Kidney tubule cell (primary cell): ENCODE data around the gene OCA2.
A peak's percentile ranks its signal among the peaks of the same experiment; 100 is the strongest.
"Not testable (repeated sequence)": the region's sequence is repeated elsewhere in the genome, so short reads cannot be mapped to it uniquely, and the experiment has no call there.

ENCODE experiments used
- DNase-seq: peaks from one replicate; pipeline ENCODE4 v3.0.0-alpha.2; 2018; ENCODE audit warnings: low spot score

OCA2 gene

DNA sequence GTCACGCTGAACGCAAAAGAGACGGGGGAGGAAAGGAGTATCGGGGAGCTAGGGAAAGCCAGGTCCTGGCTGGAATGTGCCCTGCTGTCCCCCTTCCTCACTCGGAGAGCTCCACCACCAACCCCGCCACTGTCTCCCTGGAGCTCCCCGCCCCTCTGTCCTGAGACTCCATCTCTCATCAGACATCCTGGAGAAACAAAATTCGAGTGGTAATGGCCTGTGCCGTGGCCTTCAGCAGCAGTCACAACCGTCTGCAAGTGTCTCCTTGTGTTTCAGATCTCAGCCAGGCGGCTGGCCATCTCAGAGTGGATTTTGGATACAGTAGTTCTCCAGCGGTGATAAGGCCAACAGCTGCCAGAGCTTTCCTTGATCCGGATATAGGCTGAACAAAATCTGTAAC, 76.9 kb downstream of the OCA2 start:
- no peak for DNase-seq

- DNase-seq: peak; percentile 95
Measured at GRCh38 chr15:28021281-28022039, 77.7 kb downstream of the OCA2 start.

DNA sequence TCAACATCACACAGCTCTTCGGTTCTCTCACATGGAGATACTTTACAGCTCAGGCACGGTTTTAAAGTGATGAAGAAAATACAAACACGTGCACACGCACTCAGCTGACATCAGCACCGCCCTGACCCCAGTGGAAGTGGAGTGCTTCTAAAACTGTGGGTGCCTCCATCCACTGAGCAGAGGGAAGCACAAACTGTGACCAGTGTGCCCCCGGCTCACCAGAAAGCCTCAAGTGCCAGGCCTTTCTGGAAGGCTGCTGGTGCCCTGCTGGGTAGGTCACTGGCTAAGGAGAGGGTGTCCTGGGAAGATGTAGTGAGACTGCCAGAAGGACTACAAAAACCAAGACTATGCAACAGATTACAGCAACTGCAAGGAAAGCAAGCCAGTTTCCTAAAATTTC, 78.5 kb downstream of the OCA2 start:
- DNase-seq: no peak

DNA sequence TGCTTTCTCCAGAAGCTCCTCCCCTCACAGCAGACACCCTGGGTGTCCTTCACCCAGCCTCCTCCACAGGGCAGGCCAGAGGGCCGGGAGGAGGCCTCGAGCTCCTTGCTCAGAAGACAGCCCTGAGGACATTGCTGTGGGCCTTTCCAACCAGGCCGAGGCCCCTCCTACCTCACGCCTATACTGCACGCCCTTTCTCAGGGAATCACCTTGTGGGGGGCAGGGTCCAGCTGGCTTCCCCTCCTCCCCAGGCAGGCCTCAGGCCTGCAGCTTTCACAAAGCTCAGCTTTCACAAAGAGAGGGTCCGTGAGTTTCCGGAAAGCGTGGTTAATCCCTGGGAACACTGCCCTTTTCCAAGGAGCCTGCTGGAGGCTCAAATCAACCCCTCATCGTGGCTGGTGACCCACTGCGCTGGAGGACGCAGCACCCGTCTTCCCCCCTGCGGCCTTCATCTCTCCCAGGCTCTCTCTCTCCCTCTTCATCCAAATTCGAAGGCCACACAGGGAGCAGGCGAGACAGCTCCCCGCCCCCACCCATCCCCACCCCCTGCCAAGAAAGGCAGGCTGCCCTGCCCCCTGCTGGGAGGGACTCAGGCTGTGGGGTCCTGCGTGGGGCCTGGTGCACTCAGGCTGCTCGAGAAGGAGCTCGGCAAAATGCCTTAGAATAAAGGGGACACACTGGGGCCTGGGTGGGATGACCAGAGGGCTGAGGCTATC, 79.4 kb downstream of the OCA2 start:
- DNase-seq: no peak

DNA sequence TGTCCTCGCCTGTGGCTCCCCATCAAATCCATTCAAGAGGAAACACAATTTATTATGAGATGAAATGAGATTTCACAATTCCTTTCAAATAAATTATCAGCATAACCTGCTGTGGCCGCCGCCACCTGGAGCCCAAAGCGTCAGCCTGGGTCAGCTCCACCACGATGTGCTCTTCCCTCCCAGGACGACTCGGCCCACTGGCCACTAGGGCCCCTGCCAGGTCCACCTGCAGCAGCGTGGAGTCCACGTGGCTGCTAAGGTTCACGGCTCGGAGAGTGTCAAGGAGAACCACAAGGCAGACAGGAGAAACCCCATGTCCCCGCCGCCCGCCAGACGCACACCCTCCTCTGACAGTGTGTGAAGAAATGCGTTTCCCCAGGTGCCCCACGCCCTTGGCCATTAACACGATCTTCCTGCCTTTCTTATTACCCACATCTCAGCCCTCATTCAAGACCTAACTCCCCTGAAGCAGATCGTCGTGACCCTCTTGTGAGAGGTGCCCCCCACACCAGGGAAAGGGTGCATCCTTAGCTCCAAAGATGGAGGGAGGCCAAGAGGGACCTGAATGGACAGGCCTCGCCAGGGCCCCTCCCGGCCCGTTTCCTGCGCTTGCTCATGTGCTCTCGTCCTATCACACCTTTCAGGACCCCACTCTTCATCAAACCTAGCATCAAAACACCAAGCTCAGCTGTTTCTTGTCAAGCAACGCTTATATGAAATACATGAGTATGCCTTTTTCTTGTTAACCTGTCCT, 80.6 kb downstream of the OCA2 start:
- DNase-seq: no peak

DNA sequence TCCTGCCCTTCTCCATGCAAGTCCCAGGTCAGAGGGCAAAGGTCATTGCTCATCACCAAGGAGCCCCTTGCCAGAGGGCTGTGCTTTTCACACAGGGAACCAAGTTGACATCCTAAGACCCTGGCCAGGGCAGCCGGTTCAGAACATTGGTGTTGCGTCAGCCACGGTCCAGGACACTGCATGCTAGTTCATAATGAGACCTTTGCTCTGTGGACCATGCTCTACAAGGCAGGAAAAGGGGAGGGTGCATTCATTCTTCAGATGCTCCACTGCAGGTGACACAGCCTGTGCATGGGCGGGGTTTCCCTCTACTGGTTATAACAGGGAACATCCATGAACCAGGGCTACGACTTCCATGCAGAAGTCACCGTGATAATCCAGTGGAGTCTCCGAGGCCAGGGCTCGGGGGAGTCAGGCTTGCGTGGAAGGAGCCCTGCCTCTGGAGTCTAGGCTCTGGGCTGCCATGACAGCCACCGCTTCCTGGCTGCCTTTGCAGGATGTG, 81.6 kb downstream of the OCA2 start:
- DNase-seq: peak; percentile 42

- DNase-seq: no peak
Measured at GRCh38 chr15:28015855-28016254, 83.3 kb downstream of the OCA2 start.

DNA sequence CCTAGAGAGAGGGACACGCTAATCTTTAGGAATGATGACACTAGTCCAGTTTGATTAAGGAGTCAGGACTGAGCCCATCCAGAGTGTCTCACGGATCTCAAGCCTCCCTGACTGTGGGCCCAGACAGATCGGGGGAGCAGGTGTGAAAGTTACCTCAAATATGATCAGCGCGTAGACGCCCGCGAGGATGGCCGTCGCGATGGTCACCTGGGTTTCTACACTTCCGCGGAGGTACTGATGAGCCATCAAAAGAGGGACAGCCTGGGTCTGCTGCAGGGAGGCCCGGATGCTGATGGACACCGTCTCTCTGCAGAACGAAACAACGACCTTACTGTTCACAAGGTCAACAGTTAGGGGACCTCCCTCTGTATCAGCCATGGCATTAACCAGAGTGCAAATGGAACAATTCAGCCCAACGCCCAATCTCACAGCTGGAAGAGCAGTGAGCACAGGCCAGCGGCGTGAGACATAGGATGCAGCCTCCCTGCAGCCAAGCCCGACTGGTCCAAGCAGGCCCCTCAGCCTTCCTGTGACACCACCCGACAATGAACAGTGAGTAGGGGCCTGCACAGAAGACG, 84.4 kb downstream of the OCA2 start:
- no peak for DNase-seq

- no peak for DNase-seq
Measured at GRCh38 chr15:28013976-28014375, 85.1 kb downstream of the OCA2 start.

GRCh38 chr15:28013480-28013879, 85.6 kb downstream of the OCA2 start:
- DNase-seq: no peak

- DNase-seq: no peak
Measured at GRCh38 chr15:28012231-28012630, 86.9 kb downstream of the OCA2 start.

DNA sequence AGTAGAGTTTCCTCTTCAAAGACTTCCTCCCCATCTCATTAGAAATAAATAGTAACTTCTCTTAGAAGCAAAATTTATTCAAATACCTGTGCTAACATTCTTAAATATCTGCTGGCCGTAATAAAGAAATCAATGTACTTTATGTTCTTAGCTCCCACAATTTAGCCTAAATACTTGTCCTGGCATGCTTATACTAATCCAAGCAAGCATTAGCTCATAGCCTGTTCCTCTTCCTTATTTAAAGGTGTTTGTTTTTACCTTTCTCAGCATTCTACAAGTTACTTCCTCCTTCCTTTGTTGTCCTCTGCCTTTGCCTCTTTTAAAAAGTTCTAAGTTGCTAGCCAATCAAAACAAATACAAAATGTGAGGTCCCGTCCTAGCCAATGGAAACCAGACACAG, 90.9 kb downstream of the OCA2 start:
- not testable (repeated sequence) for DNase-seq

DNA sequence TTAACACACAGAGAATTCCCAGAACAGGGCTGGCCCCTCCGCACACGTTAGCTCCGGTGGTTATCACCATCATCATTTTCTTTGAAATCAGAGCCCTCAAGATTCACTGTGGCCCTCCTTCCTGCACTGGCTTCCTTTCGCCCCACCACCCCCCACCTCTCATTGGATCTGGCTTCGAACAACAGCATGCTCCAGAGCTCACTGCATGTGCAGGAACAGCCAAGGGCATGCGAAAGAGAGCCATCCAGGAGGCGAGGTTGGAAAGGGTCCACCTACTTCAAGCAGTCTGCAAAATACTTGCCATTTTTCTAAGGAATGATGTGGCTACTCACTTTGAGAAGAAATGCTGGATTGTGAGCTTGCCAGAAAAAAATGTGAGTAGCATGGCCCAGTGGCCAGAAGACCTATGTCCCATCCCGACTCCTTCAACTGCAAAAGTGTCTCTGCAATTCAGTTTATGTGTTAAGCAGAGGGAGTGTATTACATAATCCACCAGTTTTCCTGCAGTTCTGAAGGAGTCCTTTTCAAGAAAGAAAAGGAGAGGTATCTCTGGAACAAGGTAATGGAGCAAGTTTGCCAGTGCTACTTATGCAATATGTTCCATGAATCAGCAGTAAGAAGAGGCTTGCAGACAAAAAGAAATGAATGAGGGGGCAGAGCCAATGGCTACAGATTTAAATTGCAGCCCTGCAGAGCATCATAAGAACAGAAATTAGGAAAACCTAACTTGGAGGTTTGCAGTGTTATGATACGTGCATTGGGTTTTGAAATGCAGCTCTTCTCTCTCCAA, 92.8 kb downstream of the OCA2 start:
- DNase-seq: no peak

DNA sequence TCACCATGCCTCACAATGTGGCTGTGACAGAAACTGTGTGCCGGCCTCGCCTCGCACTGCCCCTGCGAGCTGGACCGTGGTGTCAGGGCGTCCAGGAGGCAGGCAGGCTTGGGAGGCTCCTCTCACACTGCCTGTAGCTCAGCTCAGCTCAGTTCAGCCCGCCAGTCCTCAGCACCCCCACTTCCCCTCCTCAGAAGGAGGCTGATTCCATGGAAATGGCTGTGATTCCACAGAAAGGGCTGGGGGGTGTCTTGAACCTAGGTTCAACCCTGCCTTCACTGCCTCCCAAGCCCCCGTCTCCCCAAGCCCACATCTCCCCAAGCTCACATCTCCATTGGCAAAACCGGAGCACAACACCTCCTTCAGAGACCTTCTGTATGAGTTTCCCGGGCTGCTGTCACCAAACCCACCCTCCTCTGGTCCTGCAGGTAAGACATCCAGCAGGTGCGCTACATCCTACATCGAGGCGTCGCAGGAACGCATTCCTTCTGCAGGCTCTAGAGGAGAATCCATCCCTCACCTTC, 94.0 kb downstream of the OCA2 start:
- DNase-seq: no peak

DNA sequence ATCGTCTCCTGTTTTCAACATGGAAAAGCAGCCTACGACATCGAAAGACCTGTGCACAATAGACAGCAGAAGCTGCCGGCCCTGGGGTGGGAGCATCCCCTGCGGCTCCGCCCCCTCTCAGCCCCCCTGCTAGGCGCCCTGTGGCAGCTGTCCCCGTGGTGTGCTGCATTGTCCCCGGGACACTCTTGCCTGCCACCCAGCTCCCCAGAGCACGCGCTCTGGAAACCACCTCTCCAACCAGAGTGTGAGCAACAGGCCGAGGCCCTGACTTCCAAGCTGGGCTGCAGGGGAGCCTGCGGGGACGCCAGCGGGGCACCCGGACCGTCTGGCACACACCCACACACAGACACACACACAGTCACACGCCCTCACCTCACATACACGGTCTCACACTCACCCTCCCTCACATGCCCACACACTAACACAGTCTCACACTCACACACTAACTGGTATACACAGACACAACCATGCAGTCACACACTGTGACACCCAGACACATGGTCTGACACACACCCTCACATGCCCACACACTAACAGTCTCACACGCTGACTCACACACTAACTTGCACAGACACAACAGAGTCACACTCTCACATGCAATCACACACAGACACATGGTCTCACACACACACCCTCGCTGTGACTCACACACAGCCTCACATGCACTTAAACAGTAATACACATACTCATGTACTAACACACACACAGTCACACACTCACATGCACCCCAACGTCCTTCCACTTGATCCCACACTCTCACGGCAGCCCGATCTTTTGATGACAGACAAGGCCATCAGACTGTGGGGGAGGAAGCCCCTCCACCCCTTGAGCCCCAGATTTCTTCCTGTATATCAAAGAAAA, 94.7 kb downstream of the OCA2 start:
- no peak for DNase-seq

DNA sequence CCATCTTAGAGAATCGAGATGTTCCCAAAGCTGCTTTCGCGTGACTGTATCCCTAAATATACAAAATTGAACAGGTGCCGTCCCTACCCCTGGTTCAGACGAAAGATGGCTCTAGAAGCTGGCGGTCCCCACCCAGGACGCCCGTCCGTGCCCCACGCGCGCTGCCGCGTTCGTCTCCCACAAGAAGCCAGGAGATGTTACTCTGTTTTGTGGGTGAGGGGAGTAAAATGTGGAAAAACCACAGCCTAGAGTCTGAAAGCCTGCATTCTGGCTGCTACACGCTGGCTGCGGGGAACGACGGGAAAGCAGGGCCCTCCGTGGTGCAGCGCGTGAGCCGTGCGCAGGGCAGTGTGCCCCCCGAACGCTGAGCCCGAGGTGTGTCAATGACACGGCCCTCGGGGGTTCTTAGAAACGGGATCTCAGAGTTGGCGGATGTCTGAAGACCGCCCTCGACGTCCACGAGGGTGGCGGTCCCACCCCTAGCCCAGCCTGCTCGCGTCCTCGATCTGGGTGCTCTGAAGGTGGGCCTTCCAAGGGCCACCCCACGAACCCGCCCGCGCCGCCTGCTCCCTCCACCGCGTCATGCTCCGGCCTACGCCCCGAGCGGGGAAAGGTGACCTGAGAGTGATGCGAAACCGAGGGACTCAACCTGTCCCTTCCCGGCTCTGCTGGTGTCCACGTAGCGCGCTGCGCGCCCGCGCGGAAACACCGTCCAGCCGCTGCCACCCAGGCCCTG, 95.6 kb downstream of the OCA2 start:
- no peak for DNase-seq

DNA sequence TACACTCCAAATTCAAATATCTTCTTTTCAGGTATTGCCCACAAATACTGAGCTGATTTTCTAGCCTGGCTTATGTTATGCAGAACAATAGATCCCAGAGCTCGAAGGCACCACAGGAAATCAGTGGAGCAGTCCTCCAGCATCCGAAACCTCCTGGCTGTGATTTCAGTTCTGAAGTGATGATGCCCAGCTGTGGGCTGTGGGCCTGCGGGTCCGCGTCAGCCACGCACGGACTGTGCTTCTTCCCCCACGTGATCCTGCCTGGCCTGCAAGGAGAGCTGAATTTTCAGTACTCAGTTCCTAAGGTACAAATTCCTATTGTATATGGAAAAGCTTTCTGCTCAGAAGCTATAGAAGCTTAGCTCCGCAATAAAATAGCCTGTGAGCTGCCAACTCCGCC, 96.2 kb downstream of the OCA2 start:
- DNase-seq: no peak

GRCh38 chr15:28002136-28002861, 96.8 kb downstream of the OCA2 start:
- DNase-seq: no peak

DNA sequence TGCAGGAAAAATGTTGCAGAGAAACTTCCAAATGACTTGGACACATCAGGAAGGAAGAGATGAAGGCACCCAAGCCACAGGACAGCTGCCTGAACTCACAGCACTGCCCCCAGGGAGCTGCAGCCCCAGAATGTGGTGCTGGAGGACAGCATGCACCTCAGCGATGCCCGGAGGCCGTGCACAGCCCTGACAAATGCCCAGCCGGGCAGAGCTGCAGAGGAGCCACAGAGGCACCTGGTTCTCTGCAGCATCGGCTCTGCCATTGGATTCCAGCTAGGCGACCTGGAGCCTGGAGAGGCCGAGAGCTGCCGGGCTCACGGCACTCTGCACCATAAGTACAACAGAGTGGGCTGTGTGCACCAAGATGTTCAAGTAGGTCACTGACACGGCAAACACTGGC, 97.5 kb downstream of the OCA2 start:
- no peak for DNase-seq
